Loucy (cell line): ENCODE data around the gene HPCA.

ENCODE experiments used
- H2AFZ ChIP-seq: fragments of 200-600 bp; sonication (generic); 2 replicates; pipeline ENCODE4 v1.6.0; 2016; ENCODE audit warnings: antibody characterized with exemption, mild to moderate bottlenecking, low read length, moderate library complexity
- H3F3A ChIP-seq: fragments of 200-600 bp; 2 replicates; pipeline ENCODE4 v1.6.0; 2016; ENCODE audit warnings: antibody characterized with exemption, low read depth, mild to moderate bottlenecking
- H3K27me3 ChIP-seq: fragments of 200-600 bp; sonication (generic); 2 replicates; pipeline ENCODE4 v1.6.1; 2014; ENCODE audit warnings: low read length, mild to moderate bottlenecking; ENCODE audit not compliant: insufficient read depth, poor library complexity, severe bottlenecking
- H3K36me3 ChIP-seq: fragments of 200-600 bp; sonication (generic); 2 replicates; pipeline ENCODE4 v1.6.1; 2016; ENCODE audit warnings: low read length; ENCODE audit not compliant: insufficient read depth
- H3K4me1 ChIP-seq: fragments of 200-600 bp; sonication (generic); 2 replicates; pipeline ENCODE4 v1.5.1; 2014; ENCODE audit warnings: low read length, mild to moderate bottlenecking; ENCODE audit not compliant: insufficient read depth, poor library complexity, severe bottlenecking
- H3K4me2 ChIP-seq: fragments of 200-600 bp; sonication (generic); 2 replicates; pipeline ENCODE4 v1.6.0; 2014; ENCODE audit warnings: antibody characterized with exemption, low read length, low read depth, mild to moderate bottlenecking; ENCODE audit not compliant: poor library complexity, severe bottlenecking
- H3K4me3 ChIP-seq: fragments of 200-600 bp; sonication (generic); 2 replicates; pipeline ENCODE4 v1.5.1; 2014; ENCODE audit warnings: low read length, mild to moderate bottlenecking, mixed read lengths; ENCODE audit not compliant: poor library complexity, severe bottlenecking
- H3K79me2 ChIP-seq: fragments of 200-600 bp; sonication (generic); 2 replicates; pipeline ENCODE4 v1.6.1; 2014; ENCODE audit warnings: low read length; ENCODE audit not compliant: insufficient read depth
- H3K9ac ChIP-seq: fragments of 200-600 bp; sonication (generic); 2 replicates; pipeline ENCODE4 v1.6.0; 2014; ENCODE audit warnings: mild to moderate bottlenecking, low read depth, low read length, moderate library complexity; ENCODE audit not compliant: poor library complexity, severe bottlenecking
- H3K9me2 ChIP-seq: fragments of 200-600 bp; sonication (generic); replicated peaks from 2 replicates; pipeline ENCODE4 v1.6.1; 2016; ENCODE audit warnings: low read depth, low read length, mixed read lengths
- H3K9me3 ChIP-seq: fragments of 200-600 bp; sonication (generic); 2 replicates; pipeline ENCODE4 v1.6.1; 2014; ENCODE audit warnings: mild to moderate bottlenecking, antibody characterized with exemption, low read length, low read depth; ENCODE audit not compliant: insufficient read depth
- H4K20me1 ChIP-seq: fragments of 200-600 bp; sonication (generic); 2 replicates; pipeline ENCODE4 v1.6.0; 2014; ENCODE audit warnings: antibody characterized with exemption, low read length, mild to moderate bottlenecking; ENCODE audit not compliant: insufficient read depth, poor library complexity, severe bottlenecking
- CTCF ChIP-seq: fragments of 200-600 bp; sonication (generic); conservative IDR thresholded peaks from 2 replicates; pipeline ENCODE4 v1.5.1; 2014; ENCODE audit warnings: mild to moderate bottlenecking, antibody characterized with exemption, low read length
- EZH2phosphoT487 ChIP-seq: fragments of 200-600 bp; IDR thresholded peaks from 2 replicates; pipeline ENCODE4 v1.6.1; 2018; ENCODE audit warnings: antibody characterized with exemption, mild to moderate bottlenecking, moderate library complexity, borderline replicate concordance

Gene HPCA

GRCh38 chr1:32917521-32917920, 31.2 kb downstream of the HPCA start:
- no peaks in the 10 kb centered on the region for H3F3A ChIP-seq
- H3K36me3 ChIP-seq, result no peaks in the 10 kb centered on the region
- H3K4me1 ChIP-seq, result no peaks in the 10 kb centered on the region
- no peaks in the 10 kb centered on the region for H4K20me1 ChIP-seq
- H3K4me3 ChIP-seq, result no peak overlapping the region
- peaks cover 63% of the 10 kb centered on the region for H3K27me3 ChIP-seq
- no peaks in the 10 kb centered on the region for H3K9me2 ChIP-seq
- no peak overlapping the region for H2AFZ ChIP-seq
- H3K79me2 ChIP-seq, result no peaks in the 10 kb centered on the region
- TF ChIP-seq CTCF (0 out of 2 replicates have a peak, but pooled peaks have one; percentile 11), EZH2phosphoT487 (peak; percentile 29; the same call in 1 of the 2 replicates)
- no peak overlapping the region for H3K4me2 ChIP-seq
- no peaks in the 10 kb centered on the region for H3K9me3 ChIP-seq
- H3K9ac ChIP-seq, result no peak overlapping the region

- no peaks in the 10 kb centered on the region for H3K9me3 ChIP-seq
- H3K27me3 ChIP-seq, result peaks cover 67% of the 10 kb centered on the region
- TF ChIP-seq EZH2phosphoT487 (no peak), CTCF (no peak)
- no peak overlapping the region for H2AFZ ChIP-seq
- H4K20me1 ChIP-seq, result no peaks in the 10 kb centered on the region
- no peaks in the 10 kb centered on the region for H3K9me2 ChIP-seq
- no peak overlapping the region for H3K4me3 ChIP-seq
- H3K36me3 ChIP-seq, result no peaks in the 10 kb centered on the region
- no peak overlapping the region for H3K4me2 ChIP-seq
- no peaks in the 10 kb centered on the region for H3K4me1 ChIP-seq
- no peak overlapping the region for H3K9ac ChIP-seq
- no peaks in the 10 kb centered on the region for H3F3A ChIP-seq
- H3K79me2 ChIP-seq, result no peaks in the 10 kb centered on the region
Observed at GRCh38 chr1:32918179-32918578, 31.9 kb downstream of the HPCA start.

- Histone ChIP-seq H3F3A (no peaks in the 10 kb centered on the region), H3K4me2 (no peak overlapping the region), H4K20me1 (no peaks in the 10 kb centered on the region), H3K4me3 (no peak overlapping the region), H3K36me3 (no peaks in the 10 kb centered on the region), H3K9me3 (no peaks in the 10 kb centered on the region), H2AFZ (no peak overlapping the region), H3K79me2 (no peaks in the 10 kb centered on the region), H3K9me2 (no peaks in the 10 kb centered on the region), H3K27me3 (peaks cover 76% of the 10 kb centered on the region), H3K4me1 (no peaks in the 10 kb centered on the region), H3K9ac (no peak overlapping the region)
- TF ChIP-seq EZH2phosphoT487 (no peak), CTCF (no peak)
Observed at GRCh38 chr1:32919811-32920733, 33.8 kb downstream of the HPCA start.
